Type B pancreatic cell (in vitro differentiated cells): ENCODE results near the gene TFPI. TPM values are rescaled to one million over a fixed set of nuclear protein-coding genes. Genes with fewer than 3 reads are reported as not detected.
A peak's percentile ranks its signal among the peaks of the same experiment; 100 is the strongest.

ENCODE experiments used
- DNase-seq: peaks from one replicate; pipeline ENCODE4 v3.0.0; 2021; ENCODE audit warnings: mixed read lengths; ENCODE audit not compliant: unreplicated experiment; ENCODE audit errors: extremely low spot score
- H3K27ac Mint-ChIP-seq: 2 replicates; pipeline ENCODE4 v1.8.0; 2021; ENCODE audit warnings: mild to moderate bottlenecking, mixed read lengths
- H3K27me3 Mint-ChIP-seq: 2 replicates; pipeline ENCODE4 v1.8.0; 2021; ENCODE audit warnings: mixed read lengths
- H3K36me3 Mint-ChIP-seq: 2 replicates; pipeline ENCODE4 v1.8.0; 2021; ENCODE audit warnings: mixed read lengths
- H3K4me1 Mint-ChIP-seq: one replicate; pipeline ENCODE4 v1.8.0; 2021; ENCODE audit warnings: mixed read lengths; ENCODE audit not compliant: unreplicated experiment
- H3K4me3 Mint-ChIP-seq: 2 replicates; pipeline ENCODE4 v1.8.0; 2021; ENCODE audit warnings: mild to moderate bottlenecking, mixed read lengths
- H3K9me3 Mint-ChIP-seq: 2 replicates; pipeline ENCODE4 v1.8.0; 2021; ENCODE audit warnings: mixed read lengths
- long read RNA-seq: library from polyadenylated mRNA; unstranded; transcript quantifications from one replicate; pipeline ENCODE4 v2.0.0, GENCODE V29; 2020
- total RNA-seq: library from RNA; stranded (reverse); gene quantifications from 2 replicates; pipeline ENCODE4 v1.2.1, GENCODE V29; 2021; ENCODE audit warnings: low replicate concordance
- TF ChIP-seq, protein P1 (sequence below): fragments of 200-600 bp; sonication (generic); conservative IDR thresholded peaks from 2 replicates; pipeline ENCODE4 v1.5.0; 2021; ENCODE audit warnings: antibody characterized with exemption, mild to moderate bottlenecking

Gene TFPI
- total RNA-seq = 9.6 and 12.2 TPM in 2 replicates
- long read RNA-seq, transcript TFPI-201 (8 exons, 3,885 nt) = major isoform, 9 of 25 reads
- long read RNA-seq, partial matches to known transcripts = 2 of 25 reads
- long read RNA-seq, other reads (novel, unspliced or antisense) = 12 of 25 reads

DNA sequence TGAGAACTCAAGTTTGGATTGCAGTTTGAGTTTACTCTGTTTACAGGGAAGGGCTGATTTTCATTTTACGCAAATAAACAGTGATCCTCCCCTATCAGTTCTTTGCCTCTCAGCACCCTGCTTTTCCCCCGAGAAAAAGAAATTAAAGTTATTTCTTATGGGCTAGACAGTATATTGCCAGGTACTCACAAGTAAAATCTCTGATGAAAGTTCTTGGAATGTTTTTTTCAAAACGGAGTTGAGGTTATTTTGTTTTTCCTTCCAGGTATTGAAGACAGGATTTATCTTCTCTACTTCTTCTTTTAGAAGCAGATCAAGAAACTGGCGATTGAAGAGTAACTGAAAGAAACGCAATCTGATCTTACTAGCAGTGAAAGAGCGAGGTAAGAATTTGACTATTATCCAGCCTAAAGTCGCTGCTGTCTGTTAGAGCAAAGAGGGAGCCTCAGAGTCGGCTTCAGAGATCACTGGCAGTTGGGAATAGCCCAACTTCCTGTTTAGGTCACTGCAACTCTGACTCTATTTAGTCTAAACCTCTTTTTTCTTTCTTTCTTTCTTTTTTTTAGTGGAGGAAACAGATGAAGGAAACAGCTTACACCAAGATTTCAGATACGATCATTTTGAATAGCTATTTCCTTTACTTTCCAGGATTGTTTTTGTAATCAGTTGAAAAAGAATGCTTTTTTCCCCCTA is at the start of gene TFPI:
TSS of gene TFPI (minus strand) at position 425 of the 693 bp plus-strand sequence. CDS start 50,667 bp downstream, outside the sequence.
- Mint-ChIP-seq H3K9me3 (peaks cover 4% of the 10 kb centered on the region), H3K4me1 (peaks cover 9% of the 10 kb centered on the region), H3K4me3 (peak within 1 kb of the TSS; percentile 85), H3K36me3 (no peaks in the 10 kb centered on the region), H3K27ac (peak within 1 kb of the TSS; percentile 48), H3K27me3 (no peaks in the 10 kb centered on the region)
- DNase-seq = no peak
- TF ChIP-seq, protein P1, sequence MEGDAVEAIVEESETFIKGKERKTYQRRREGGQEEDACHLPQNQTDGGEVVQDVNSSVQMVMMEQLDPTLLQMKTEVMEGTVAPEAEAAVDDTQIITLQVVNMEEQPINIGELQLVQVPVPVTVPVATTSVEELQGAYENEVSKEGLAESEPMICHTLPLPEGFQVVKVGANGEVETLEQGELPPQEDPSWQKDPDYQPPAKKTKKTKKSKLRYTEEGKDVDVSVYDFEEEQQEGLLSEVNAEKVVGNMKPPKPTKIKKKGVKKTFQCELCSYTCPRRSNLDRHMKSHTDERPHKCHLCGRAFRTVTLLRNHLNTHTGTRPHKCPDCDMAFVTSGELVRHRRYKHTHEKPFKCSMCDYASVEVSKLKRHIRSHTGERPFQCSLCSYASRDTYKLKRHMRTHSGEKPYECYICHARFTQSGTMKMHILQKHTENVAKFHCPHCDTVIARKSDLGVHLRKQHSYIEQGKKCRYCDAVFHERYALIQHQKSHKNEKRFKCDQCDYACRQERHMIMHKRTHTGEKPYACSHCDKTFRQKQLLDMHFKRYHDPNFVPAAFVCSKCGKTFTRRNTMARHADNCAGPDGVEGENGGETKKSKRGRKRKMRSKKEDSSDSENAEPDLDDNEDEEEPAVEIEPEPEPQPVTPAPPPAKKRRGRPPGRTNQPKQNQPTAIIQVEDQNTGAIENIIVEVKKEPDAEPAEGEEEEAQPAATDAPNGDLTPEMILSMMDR = no peak

DNA sequence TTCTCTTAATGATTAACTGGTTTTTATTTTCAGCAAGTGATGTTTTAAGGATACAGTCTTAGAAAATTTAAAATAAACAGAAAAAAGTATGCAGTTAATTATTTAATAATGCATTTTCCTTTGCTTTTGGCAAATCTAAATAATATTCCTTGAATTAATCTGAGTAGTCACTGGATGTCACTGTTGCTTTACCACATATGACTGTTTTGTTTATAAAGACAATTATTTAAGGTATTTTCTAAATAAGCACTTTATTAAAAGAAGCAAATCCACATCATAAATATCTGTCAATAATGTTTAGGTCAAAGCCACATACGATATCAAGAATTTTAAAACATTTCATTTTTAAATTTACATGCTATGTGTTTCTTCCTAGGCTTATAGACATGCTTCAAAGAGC is 40.6 kb upstream of the TFPI start:
- Mint-ChIP-seq H3K4me1 (no peaks in the 10 kb centered on the region), H3K4me3 (no peak overlapping the region), H3K36me3 (no peaks in the 10 kb centered on the region), H3K9me3 (peaks cover 4% of the 10 kb centered on the region), H3K27ac (no peak overlapping the region), H3K27me3 (no peaks in the 10 kb centered on the region)
- TF ChIP-seq, protein P1 = peak; percentile 26
- DNase-seq = no peak

DNA sequence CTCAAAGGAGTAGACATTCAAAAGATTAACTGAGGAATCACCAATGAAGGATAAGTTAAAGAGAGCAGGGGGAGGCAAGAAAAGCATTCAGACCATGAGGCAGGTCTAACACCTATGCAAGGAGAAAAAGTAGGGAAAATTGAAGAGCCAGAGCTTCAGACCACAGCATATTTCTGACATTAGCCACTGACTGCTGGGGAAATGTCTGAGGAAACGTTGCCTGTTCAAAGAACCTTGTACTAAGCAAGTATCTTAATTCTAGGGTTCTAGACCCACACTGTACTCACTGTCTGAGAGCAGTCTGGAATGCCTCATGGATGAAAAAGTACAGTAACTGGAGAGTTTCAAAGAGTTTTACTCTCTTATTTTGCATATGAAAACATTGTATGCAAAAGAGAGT is 39.5 kb upstream of the TFPI start:
- H3K36me3 Mint-ChIP-seq = no peaks in the 10 kb centered on the region
- no peak for DNase-seq
- H3K27me3 Mint-ChIP-seq = no peaks in the 10 kb centered on the region
- H3K4me1 Mint-ChIP-seq = no peaks in the 10 kb centered on the region
- H3K27ac Mint-ChIP-seq = no peak overlapping the region
- TF ChIP-seq, protein P1 = no peak
- peaks cover 4% of the 10 kb centered on the region for H3K9me3 Mint-ChIP-seq
- H3K4me3 Mint-ChIP-seq = no peak overlapping the region

DNA sequence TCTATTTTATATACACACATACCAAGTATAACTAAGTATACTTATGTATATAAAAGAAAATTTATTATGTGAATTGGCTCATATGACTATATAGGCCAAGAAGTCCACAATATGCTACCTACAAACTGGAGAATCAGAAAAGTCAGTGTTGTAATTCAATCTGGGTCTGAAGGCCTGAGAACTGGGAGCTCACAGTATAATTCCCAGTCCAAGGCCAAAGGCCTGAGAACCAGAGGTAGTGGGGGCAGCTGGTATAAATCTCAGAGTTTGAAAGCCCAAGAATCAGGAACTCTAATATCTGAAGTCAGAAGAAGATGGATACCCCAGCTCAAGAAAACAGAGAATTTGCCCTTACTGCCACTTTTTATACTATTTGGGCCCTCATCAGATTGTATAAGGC is 38.9 kb upstream of the TFPI start:
- no peaks in the 10 kb centered on the region for H3K4me1 Mint-ChIP-seq
- peaks cover 4% of the 10 kb centered on the region for H3K9me3 Mint-ChIP-seq
- H3K36me3 Mint-ChIP-seq = no peaks in the 10 kb centered on the region
- TF ChIP-seq, protein P1 = no peak
- no peaks in the 10 kb centered on the region for H3K27me3 Mint-ChIP-seq
- no peak for DNase-seq
- no peak overlapping the region for H3K27ac Mint-ChIP-seq
- H3K4me3 Mint-ChIP-seq = no peak overlapping the region

DNA sequence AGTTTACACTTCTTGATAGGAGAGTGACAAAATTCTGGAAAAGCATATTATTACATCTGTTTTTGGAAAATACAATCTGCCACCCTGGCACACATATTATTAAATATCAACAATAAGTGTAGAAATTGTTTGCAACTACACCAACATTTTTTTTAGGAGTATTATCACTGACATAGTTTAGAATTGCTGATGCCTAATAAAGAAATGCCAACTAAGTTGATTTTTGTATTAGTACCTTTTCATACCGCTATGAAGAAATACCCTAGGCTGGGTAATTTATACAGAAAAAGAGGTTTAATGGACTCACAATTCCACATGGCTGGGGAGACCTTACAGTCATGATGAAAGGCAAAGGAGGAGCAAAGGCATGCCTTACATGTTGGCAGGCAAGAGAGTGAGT is 35.9 kb upstream of the TFPI start:
- no peak for DNase-seq
- H3K27me3 Mint-ChIP-seq = no peaks in the 10 kb centered on the region
- H3K36me3 Mint-ChIP-seq = no peaks in the 10 kb centered on the region
- TF ChIP-seq, protein P1 = no peak
- no peak overlapping the region for H3K4me3 Mint-ChIP-seq
- peaks cover 4% of the 10 kb centered on the region for H3K9me3 Mint-ChIP-seq
- H3K27ac Mint-ChIP-seq = no peak overlapping the region
- peaks cover 4% of the 10 kb centered on the region for H3K4me1 Mint-ChIP-seq
